Progenitor cell of endocrine pancreas (in vitro differentiated cells): ENCODE measurements around the gene FNDC3B. TPM values are rescaled to one million over a fixed set of nuclear protein-coding genes. Genes with fewer than 3 reads are reported as not detected.
A peak's percentile ranks its signal among the peaks of the same experiment; 100 is the strongest.

Experiments
- DNase-seq: peaks from one replicate; pipeline ENCODE4 v3.0.0; 2021; ENCODE audit warnings: low spot score; ENCODE audit not compliant: unreplicated experiment
- H3K27ac Mint-ChIP-seq: 2 replicates; pipeline ENCODE4 v1.8.0; 2021; ENCODE audit warnings: mild to moderate bottlenecking, moderate library complexity, mixed read lengths
- H3K27me3 Mint-ChIP-seq: 2 replicates; pipeline ENCODE4 v1.8.0; 2021; ENCODE audit warnings: mixed read lengths
- H3K36me3 Mint-ChIP-seq: 2 replicates; pipeline ENCODE4 v1.8.0; 2022; ENCODE audit warnings: mixed read lengths; ENCODE audit not compliant: insufficient read depth
- H3K4me1 Mint-ChIP-seq: 2 replicates; pipeline ENCODE4 v1.8.0; 2021; ENCODE audit warnings: low read depth, mixed read lengths
- H3K4me3 Mint-ChIP-seq: 2 replicates; pipeline ENCODE4 v1.8.0; 2021; ENCODE audit warnings: low read depth, mild to moderate bottlenecking, moderate library complexity, mixed read lengths
- H3K9me3 Mint-ChIP-seq: 2 replicates; pipeline ENCODE4 v1.8.0; 2021; ENCODE audit warnings: low read depth, mixed read lengths
- total RNA-seq: library from RNA; stranded (reverse); gene quantifications from 2 replicates; pipeline ENCODE4 v1.2.1, GENCODE V29; 2021
- TF ChIP-seq, protein P1 (sequence below): fragments of 200-600 bp; sonication (generic); IDR thresholded peaks from one replicate; pipeline ENCODE4 v1.5.0; 2021; ENCODE audit warnings: antibody characterized with exemption, mild to moderate bottlenecking; ENCODE audit not compliant: unreplicated experiment

FNDC3B gene
- total RNA-seq, 1 donor from 2014 or later, result 158 TPM

DNA sequence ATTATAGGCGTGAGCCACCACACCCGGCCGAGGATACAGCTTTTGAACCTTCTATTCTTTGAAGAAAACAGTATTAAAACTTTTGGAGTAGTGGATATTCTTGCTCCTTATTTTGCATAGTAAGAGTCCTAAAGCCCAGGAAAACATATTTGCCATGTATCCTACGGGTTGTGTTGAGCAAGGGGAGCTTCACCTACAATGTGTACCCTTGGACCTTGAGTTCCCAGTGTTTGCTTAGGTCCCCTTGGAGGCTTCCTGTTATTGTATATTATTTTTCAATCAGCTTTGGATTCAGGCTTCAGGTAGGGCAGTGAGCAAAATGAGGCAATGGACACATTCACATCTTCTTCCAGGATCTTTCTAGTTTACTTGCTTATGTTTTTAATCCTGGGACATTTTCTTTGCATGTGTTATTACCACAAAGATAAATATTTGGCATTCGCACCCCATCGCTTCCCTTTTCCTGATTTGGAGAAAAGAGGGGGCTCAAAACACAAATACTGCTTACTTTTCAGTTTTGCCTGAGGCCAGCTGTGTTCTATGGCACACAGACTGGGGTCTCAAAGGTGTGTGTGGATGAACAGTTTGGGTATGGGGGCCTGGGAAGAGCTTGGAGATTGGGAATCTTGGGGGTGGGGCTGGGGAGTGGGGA is 88.7 kb downstream of the FNDC3B start:
- H3K27ac Mint-ChIP-seq, result peak overlapping the region; percentile 71
- TF ChIP-seq, protein P1, sequence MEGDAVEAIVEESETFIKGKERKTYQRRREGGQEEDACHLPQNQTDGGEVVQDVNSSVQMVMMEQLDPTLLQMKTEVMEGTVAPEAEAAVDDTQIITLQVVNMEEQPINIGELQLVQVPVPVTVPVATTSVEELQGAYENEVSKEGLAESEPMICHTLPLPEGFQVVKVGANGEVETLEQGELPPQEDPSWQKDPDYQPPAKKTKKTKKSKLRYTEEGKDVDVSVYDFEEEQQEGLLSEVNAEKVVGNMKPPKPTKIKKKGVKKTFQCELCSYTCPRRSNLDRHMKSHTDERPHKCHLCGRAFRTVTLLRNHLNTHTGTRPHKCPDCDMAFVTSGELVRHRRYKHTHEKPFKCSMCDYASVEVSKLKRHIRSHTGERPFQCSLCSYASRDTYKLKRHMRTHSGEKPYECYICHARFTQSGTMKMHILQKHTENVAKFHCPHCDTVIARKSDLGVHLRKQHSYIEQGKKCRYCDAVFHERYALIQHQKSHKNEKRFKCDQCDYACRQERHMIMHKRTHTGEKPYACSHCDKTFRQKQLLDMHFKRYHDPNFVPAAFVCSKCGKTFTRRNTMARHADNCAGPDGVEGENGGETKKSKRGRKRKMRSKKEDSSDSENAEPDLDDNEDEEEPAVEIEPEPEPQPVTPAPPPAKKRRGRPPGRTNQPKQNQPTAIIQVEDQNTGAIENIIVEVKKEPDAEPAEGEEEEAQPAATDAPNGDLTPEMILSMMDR, result no peak
- no peak overlapping the region for H3K4me3 Mint-ChIP-seq
- peaks cover 53% of the 10 kb centered on the region for H3K4me1 Mint-ChIP-seq
- no peak for DNase-seq
- peaks cover 5% of the 10 kb centered on the region for H3K9me3 Mint-ChIP-seq
- no peaks in the 10 kb centered on the region for H3K27me3 Mint-ChIP-seq
- peaks cover 48% of the 10 kb centered on the region for H3K36me3 Mint-ChIP-seq

DNA sequence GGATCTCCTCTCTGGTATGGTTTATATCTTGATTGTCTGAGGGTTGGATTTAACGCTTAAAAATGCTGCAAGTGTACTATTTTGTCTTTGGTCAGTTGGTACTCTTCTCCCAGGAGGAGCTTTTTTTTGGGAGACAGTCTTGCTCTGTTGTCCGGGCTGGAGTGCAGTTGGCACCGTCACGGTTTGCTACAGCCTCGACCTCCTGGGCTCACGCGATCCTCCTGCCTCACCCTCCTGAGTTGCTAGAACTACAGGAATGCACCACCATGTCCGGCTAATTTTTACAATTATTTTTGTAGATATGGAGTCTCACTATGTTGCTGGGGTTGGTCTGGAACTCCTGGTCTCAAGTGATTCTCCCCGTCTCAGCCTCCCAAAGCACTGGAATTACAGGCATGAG is 89.5 kb downstream of the FNDC3B start:
- peaks cover 5% of the 10 kb centered on the region for H3K9me3 Mint-ChIP-seq
- H3K4me3 Mint-ChIP-seq, result no peak overlapping the region
- H3K27me3 Mint-ChIP-seq, result no peaks in the 10 kb centered on the region
- TF ChIP-seq, protein P1, result no peak
- H3K4me1 Mint-ChIP-seq, result peaks cover 53% of the 10 kb centered on the region
- DNase-seq, result no peak
- H3K36me3 Mint-ChIP-seq, result peaks cover 45% of the 10 kb centered on the region
- peak overlapping the region; percentile 32 for H3K27ac Mint-ChIP-seq

DNA sequence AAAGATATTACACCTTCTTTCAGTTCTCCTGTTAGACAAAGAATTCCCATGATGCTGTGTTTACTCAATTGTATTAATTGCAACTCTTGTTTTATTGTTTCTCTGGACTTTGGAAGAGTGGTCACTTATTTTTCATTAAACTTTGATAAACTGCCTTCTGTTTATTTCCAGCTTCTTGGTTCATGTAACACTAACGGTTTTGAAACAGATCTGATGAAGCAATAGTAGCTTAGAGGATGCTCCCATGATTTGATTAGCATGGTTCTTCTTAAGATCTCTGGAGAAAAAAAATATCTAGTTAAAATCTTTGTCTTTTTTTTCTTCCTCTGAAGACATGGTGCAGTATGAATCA is 90.1 kb downstream of the FNDC3B start:
- peaks cover 43% of the 10 kb centered on the region for H3K36me3 Mint-ChIP-seq
- no peaks in the 10 kb centered on the region for H3K27me3 Mint-ChIP-seq
- peak overlapping the region; percentile 32 for H3K27ac Mint-ChIP-seq
- TF ChIP-seq, protein P1, result no peak
- peaks cover 5% of the 10 kb centered on the region for H3K9me3 Mint-ChIP-seq
- DNase-seq, result no peak
- H3K4me1 Mint-ChIP-seq, result peaks cover 55% of the 10 kb centered on the region
- H3K4me3 Mint-ChIP-seq, result no peak overlapping the region

DNA sequence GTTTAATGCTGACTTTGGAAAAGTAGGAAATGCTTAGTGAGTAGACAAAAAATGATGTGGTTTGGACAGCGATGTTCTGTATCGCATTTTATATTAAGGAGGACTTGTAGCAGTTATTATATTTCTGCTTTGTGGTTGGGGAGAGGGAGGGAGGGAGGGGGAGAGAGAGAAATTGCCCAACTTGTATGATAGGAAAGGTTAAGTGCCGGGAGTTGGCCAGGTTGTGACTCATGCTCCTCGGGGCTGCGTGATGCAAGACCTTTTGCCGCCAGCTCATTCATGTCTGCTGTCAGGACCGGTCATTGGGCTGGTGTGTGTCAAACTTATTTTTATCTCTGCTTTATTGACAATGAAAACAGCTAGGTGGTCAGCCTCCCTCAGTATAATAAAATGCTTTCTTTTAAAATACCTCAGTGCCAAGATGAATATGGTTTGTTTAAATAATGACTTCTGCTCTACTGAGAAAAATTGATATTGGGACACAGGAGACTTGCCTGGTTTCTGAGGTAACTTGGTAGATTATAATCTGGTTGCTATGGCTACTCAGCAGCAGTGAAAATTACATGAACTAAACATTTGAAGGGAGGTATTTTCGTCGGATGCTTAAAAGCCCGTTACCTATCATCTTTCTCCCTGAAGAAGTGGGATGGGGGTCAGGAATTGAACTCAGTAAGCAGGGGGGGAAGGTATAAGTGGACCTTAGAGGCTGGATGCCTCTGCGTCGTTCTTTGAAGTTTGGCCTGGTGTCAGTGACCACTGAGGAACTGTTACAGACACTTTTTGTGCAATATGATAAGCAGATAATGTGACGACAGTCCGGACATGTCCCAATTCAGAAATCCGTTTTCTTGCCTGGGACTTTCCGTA is 90.7 kb downstream of the FNDC3B start:
- Mint-ChIP-seq H3K27ac (peak overlapping the region; percentile 85), H3K27me3 (no peaks in the 10 kb centered on the region), H3K4me3 (no peak overlapping the region), H3K9me3 (peaks cover 5% of the 10 kb centered on the region), H3K36me3 (peaks cover 38% of the 10 kb centered on the region), H3K4me1 (peaks cover 49% of the 10 kb centered on the region)
- TF ChIP-seq, protein P1, result no peak
- no peak for DNase-seq

DNA sequence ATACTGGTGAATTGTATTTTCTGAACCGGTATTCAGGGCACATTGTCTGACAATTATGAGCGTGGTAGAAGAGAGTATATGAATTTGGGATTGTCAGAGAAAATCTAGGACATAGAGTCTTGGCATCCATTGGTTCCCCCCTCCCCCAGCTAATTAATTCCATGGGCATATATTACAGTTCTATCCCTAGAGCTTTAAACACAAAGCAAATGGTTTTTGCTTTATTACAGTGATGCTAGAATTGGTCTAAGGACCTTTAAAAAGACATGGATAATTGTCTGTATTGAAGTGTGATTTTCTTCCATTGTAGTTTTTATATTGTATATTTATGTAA is 91.3 kb downstream of the FNDC3B start:
- no peak for DNase-seq
- H3K36me3 Mint-ChIP-seq, result peaks cover 39% of the 10 kb centered on the region
- TF ChIP-seq, protein P1, result no peak
- H3K27ac Mint-ChIP-seq, result peak overlapping the region; percentile 85
- peaks cover 50% of the 10 kb centered on the region for H3K4me1 Mint-ChIP-seq
- H3K9me3 Mint-ChIP-seq, result peaks cover 5% of the 10 kb centered on the region
- no peak overlapping the region for H3K4me3 Mint-ChIP-seq
- no peaks in the 10 kb centered on the region for H3K27me3 Mint-ChIP-seq
